ENCODE results near the gene DIP2C.
"Not testable (repeated sequence)": the region's sequence is repeated elsewhere in the genome, so short reads cannot be mapped to it uniquely, and the experiment has no call there.

DIP2C gene

DNA sequence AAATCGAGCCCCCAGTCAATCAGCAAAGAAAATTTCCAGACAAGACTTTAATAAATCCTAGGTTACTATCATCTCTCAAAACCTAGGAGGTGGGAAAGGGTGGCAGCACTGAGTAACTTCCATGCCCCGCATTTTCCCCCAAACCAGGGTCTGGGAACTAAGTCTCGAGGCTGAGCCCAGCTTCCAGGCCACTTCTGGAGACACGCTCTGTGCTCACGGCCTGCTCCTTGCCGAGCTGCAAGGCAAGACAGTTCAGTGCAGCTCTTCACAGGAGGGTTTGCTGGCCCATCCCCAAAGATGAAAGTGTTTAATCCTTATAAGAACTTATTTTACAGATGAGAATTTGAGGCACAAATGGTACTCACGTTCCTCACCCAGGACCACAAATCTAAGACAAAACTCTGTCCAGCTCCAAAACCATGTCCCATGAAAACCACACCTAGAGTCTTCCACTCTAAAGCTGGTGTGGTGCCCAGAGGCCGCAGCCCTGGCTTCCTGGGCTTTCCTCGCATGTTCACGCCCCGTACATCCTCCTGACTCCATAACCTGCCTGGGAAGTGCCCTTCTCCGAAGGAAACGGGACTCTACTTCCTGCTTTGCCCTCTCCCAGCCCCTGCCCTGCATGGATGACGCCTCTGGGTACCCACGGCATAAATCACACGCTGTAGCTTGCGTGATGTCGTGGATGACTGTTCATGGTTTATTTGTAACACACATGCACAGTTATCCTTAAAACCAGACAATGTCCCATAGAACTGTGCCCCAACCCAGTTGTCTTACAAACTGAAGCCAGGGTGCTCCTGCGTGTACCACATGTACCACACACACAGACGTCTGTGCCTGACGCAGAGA is 201.2 kb downstream of the DIP2C start:
- no peak for DNase-seq

DNA sequence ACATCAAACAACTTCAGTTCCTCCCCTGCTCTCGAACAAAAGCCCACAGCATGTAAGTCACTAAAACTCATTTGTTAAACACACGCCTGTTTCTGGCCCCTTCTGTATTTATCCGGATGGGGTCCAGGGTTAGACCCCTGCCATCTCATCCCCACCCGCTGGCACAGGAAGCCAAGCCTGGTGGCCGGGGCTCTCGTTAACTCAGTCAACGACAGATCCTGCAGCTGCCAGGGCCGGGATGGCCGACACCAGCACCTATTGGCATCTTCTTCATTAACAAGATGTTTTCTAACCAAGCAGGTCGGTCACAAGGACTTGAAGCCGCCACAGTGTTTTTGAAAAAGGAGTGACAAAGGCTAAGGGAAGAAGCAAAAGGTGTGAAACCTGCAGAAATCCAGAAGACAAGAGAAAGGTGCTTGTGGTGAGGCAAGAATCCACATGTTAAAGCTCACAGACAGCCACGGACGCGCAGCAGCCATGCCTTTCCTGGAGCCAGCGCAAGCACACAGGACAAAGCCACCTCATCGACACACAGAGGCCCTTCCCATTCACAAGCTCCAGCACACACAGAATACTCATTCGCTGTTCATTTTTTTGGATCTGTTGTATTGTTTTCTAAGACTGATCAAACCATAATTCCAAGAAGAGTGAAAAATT is 202.7 kb downstream of the DIP2C start:
- no peak for DNase-seq

DNA sequence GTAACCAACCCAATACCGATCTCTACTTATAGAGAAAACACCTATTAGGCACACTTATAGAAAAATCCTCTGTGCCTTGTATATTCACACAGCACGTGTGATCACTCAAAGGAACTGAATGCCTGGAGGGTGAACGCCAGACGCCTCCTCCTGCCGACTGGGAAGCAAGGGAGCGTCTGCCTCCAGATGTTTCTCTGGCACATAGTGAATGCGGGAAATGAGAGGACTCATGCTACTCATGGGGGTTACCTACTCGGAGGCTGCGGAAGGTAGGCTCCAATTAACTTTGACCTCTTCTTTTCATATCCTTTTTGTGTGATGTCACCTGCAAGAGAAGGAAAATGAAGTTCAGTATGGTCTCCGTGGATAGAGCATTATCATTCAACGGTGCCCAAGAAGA is 203.3 kb downstream of the DIP2C start:
- DNase-seq: no peak

DNA sequence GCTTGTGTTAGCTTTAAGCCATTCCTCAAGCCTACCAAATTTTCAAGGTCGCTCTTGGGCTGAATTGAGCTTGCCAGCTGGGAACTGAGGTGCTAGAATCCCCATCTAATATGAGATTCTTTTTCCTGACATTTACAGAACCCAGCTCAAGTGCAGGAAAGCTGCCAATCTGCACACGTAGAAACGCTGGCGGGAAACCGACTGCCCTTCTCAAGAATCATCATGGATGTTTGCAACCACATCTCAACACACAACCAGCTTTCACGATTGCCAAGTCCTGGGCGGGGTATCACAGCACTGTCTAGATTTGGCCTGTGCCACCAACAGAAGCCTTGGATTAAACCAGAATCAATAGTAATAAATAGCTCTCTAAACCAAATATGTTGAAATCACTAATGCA is 203.7 kb downstream of the DIP2C start:
- no peak for DNase-seq

DNA sequence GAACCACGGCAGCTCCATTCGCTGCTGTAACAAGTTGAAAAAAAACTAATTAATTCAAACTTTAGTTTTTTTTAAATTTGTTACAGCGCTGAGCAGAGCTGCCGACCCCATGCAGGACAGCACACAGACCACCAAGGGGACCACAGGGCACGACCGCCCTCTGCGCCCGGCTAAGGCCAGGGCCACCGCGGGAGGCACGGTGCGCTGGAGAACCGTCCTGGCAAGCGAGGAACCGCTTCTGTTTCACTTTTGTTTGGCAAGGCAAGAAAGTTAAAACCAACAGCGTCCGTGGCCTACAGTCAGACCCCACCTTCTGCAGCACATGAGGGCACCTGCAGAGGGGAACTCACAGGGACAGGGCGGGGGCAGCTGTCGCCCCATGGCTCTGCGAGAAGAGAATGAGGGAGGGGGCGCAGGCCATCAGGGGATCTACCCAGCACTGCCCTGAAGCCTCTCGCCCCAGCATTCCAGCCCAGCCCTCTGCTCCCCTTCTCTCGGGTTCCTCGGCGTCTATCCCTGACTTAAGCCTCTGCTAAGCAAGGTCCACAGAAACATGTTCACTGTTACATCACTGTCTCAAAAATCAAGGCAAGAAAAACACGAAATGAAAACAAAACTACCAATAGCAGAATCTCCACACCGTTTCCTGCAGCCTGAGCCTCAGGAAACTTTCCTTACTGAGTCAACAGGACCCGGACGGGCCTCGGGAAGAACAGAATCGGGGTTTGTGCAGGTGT is 204.4 kb downstream of the DIP2C start:
- DNase-seq: no peak

DNA sequence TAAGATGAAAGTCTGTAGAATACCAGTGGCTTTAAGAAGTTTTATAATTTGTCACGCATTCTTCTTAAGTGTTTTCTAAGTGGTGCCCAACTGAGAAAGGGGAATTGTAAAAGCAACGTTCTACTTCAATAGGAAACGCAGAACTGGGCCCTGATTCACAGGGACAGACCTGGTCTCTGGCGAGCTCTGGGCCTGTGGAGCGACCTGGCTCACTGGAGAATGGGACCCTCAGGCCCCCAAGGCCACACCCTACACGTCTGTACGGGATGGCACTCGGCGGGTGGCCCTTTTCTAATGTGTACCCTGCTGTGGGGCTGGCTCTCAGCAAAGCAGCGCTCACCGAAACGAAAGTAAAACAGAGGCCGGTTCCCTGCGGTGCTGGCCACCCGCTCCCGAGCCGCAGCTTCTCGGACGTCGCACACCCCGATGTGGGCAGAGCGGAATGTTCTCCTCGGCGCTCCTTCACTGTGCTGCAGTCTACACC is 205.0 kb downstream of the DIP2C start:
- DNase-seq: no peak

DNA sequence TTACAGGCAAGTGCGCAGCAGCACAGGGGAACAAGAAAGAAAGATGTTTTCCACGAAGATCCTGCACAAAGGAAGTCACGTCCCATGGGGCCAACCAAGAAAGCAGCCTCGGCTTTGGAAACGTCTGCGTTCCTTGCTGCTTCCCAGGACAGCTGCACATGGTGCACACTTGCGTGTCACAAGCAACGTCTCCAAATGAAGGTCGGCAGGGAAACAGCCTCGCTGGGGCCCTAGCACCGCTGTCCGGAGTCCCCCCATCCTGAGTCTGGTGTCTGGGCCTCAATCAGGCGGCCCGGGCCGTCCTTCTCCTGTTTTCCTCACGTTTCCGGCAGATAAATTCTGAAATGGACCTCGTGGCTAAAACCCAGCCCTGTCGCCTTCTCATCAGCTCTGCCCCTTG is 206.2 kb downstream of the DIP2C start:
- no peak for DNase-seq

DNA sequence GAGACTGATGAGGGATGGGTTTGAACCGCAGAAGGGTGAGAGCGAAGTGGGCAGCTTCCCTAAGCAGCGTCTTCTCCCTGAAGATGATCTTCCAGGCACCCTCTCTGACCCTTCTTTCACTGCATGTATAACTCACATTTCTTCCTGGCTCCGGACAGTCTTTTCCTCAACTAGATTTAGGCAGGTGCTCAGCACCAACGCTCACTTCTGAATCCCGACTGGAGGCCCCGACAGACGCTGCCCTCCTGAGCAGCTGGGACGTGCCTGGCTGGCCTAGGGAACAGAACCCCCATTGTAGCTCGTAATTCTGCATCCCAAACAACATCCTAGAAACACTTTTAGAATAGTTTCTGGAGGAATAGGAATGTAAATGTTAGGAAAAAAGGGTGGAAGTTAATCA is 206.6 kb downstream of the DIP2C start:
- no peak for DNase-seq

DNA sequence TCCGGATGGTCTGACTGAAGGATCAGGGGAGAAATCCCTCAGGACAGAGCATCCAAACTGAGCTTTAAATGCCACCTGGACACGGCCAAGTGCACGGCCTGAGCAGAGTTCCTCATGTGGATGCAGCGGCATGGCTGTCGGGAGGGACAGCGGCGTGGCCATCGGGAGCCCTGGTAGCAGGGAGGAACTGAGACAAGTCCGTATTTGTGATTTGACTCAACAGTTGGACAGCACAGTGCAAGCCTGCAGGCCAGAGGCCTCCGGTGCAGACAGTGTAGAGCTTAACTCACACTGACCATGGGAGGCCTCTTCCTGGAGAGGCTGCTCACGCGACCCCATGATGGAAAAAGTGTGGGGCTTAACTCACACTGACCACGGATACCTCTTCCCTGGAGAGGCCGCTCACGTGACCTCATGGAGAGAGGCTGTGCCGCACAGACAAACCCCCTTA is 207.4 kb downstream of the DIP2C start:
- no peak for DNase-seq

DNA sequence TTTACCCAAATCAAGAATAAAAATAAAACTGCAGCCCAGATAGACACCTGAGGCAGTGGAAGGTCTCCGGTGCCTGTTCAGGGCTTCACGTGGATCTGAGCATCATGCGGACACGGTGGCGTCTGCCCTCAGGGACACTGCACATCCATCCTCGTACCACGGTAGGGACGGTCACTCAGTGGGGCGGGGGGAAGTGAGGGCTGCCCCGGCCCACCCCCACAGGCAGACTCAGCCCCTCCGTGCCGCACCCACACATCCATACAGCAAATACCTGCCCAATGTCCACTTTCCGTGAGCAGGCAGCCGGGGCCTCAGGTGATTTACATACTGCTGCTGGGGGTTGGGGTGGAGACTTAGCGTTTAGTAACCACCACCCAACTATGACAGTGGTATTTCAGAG is 207.8 kb downstream of the DIP2C start:
- DNase-seq: no peak

DNA sequence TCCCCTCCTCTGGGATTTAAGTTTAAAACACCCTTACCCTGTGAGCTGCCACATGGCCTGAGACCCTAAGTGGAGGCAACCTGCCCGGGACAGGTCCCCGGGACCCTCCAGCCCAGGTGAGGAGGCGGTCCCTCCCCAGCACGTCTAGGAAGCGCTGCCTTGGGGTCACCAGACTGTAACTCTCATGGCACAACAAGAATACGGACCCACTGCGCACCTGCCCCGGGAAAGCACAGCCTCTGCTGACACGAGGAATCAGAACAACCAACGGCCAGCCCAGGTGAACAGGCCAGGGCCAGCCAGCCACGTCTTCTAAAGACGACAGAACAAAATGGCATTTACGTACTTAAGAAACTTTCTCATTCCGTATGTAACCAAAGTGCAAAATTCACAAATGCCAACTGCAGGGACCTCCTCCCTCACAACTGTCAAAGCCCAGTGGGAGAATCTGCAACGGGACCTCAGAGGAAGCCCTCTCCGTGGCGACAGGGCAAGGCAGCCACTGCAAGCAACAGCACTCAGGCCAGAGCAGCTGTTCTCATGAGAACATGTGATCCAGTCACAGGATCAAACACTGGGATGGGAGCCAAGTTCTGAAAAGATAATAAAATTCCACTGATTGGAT is 208.4 kb downstream of the DIP2C start:
- no peak for DNase-seq

DNA sequence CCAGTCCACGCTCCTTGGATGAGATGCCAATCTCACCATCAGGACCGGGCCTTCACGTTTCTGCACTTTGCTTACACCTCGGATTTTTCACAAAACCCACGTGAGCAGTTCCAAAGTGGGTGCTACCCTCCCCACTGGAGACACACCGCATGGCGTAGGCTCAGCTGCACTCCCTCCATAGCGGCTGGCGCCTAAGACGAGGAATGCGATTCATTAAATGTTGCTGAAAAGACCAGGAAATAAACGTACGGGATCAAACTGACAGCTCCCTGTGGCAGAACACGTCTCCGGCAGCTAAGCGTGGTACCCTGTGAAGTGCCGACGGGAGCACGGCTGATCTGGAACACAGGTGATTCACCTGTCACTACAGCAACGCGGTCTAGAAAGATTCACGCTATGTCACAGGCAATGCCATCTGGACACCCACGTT is 209.0 kb downstream of the DIP2C start:
- DNase-seq: no peak

DNA sequence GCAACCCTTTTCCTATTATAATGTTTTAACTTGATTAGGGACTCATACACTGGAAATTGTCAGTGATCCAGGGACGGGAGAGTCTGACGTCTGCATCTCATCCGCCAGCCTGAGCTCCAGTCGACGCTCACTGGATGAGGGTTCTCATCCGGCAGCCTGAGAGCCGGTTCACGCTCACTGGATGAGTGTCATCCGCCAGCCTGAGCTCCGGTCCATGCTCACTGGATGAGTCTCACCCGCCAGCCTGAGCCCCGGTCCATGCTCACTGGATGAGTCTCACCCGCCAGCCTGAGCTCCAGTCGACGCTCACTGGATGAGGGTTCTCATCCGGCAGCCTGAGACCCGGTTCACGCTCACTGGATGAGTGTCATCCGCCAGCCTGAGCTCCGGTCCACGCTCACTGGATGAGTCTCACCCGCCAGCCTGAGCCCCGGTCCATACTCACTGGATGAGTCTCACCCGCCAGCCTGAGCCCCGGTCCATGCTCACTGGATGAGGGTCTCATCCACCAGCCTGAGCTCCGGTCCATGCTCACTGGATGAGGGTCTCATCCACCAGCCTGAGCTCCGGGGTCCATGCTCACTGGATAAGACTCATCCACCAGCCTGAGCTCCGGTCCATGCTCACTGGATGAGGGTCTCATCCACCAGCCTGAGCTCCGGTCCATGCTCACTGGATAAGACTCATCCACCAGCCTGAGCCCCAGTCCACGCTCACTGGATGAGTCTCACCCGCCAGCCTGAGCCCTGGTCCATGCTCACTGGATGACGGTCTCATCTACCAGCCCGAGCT is 209.6 kb downstream of the DIP2C start:
- not testable (repeated sequence) for DNase-seq

DNA sequence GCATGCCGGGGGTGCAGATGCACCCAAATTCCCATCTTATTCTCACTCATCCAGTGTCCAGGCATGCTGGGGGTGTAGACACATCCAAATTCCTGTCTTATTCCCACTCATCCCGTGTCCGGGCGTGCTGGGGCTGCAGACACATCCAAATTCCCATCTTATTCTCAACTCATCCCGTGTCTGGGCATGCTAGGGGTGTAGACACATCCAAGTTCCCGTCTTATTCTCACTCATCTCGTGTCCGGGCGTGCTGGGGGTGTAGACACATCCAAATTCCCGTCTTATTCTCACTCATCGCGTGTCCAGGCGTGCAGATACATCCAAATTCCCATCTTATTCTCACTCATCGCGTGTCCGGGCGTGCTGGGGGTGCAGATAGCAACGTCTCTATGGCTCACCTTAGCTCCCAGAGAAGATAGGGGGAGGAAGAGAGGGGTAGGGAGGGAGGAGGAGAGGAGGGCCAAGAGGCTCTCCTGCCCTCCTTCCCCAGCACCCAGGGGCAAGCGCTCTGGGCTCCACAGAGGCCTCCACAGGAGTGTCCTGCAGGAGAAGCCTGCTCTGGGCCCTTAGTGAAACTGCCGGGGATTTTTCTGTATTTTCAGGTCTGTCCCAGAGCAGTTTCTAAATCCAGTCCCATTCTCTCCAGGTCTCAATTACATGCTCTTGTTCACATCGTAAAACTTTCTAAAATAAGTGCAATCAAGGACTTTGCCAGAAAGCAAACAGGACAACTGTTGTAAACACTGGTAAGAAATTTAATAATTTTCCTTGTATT is 210.8 kb downstream of the DIP2C start:
- DNase-seq: no peak

DNA sequence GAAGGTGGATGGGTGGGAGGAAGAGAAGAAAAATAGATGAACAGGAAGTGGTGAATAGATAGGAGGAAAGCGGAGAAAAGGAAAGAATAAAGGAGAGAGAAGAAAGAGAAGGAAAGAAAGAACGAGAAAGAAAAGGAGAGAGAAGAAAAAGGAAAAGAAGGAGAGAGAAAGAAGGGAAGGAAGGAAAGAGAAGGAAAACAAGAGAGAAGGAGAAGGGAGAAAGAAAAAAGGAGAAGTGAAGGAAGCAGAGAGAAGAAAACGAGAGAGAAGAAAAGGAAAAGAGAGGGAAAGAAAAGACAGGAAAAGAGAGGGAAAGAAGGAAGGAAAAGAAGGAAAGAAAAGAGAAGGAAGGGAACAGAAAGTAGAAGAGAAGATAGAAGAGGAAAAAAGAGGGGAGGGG is 211.8 kb downstream of the DIP2C start:
- no peak for DNase-seq

DNA sequence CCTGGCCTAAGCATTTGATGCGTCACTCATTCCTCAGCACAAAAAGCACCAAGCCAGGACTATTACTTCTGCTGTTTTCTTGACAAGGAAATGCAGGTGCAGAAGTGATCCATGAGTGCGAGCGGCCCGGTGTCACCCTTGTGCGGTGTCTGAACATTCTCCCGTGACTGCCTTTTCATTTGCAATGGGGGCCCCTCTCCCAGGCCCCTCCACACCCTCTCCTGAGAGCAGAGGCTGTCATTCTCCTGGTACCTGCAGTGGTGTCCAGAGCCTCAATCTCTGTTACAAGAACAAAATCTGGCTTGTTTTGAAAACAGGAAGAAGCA is 213.1 kb downstream of the DIP2C start:
- DNase-seq: no peak

DNA sequence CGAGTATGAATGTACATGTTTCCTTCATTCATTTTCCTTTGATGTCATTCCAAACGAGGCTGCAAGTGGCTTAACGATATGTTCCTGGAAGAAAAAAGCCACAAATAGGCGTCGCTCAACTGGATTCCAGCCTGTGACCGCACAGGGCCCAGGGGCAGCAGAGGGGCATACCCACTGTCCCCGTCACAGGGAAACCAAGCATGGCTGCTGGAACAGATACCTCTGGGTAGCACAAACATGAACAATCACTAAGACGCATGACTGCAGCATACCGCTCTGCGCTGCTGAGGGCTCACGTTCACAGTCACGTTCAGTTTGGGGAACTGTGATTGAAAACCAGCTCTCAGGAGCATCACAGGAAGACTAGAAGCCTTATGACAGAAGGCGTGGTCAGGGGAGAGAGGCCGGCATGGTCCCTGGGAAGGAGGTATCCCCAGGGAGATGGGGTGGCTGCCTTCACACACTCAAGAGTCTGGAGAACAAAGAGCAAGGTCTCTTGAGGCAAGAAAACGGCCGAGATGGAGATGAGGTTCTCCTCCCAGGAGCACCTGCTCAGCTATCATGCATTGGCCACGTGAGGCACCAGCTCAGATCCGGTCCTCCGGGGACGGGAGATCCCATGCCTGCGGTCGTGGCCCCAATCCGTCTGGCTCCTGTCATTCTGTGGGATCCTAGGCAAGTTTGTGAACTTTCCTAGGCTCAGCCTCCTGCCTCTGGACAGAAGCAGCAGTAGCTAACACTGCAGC is 213.6 kb downstream of the DIP2C start:
- no peak for DNase-seq

DNA sequence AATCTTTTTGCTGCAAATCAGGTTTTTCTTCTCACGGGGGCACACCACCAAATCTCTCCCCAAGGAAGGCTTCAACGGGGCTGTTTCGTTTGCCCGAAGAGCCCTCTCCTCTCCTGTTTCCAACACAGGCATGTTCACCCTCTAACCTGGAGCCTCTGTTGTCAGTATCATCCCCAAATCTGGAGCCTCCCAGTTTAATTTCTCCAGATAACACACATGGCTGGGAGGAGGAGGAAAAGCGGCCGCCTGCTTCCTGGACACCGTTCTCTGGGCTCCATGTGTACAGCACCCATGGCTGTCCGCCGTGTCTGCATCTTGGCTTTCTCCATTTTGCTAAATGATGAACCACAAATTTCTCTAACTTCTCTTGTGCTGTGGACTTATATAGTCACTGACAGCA is 214.5 kb downstream of the DIP2C start:
- DNase-seq: no peak

DNA sequence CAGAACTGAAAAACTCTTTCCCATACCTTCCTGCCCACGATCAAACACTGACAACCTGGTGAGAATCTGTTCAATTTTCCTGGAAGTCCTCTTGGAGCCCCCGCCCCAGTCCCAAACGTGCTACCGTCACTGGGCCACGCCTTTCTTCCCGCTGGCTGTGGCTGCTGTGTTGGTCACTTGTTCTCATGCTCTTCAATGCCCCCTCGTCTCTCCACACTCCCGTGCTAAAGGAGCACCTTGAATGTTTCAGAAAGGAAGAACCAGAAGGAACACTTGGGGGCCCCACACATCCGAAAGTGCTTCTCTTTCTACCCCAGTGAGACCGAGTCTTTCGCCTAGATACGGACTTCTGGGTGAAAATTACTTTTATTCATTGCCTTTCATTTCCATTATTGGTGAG is 215.1 kb downstream of the DIP2C start:
- no peak for DNase-seq

DNA sequence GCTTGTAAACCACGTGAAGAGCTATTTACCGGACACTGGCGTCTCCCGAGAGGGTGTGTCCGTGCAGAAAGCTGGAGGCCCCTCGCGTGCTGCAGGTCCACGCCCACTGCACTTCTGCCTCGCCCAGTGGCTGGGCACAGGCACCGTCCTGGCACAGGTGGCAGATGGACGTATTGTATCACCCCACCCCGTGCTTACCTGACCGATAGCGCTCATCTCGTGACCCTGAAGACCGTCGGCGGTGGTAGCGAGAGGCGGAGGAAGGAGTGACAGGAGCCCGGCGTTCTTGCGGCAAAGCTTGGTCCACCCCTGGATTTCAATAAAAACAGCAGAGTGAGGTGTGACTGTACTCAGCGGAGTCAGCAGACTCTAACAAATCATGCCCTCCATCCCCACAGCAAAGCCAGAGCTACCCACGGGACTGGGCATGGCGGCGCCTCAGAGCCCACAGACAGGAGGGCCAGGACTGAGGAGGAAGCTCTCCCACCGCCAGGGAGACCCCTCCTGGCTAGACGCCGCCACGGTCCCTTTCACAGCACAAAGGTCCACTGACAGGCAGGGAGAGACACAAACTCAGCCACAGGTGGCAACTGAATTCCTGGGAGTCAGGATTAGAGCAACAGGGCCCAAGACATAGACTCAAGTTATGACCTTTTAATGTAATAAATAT is 217.1 kb downstream of the DIP2C start:
- no peak for DNase-seq

Data from effector CD4-positive, alpha-beta T cell (primary cell).